HG03060 (cell line): Measurements from ENCODE around the gene KIF26B.

Source experiments
- ATAC-seq: cut with Tn5 transposase; IDR thresholded peaks from one replicate; pipeline ENCODE4 v1.9.1; 2021; ENCODE audit warnings: low read depth, moderate number of reproducible peaks; ENCODE audit not compliant: unreplicated experiment

The KIF26B gene

DNA sequence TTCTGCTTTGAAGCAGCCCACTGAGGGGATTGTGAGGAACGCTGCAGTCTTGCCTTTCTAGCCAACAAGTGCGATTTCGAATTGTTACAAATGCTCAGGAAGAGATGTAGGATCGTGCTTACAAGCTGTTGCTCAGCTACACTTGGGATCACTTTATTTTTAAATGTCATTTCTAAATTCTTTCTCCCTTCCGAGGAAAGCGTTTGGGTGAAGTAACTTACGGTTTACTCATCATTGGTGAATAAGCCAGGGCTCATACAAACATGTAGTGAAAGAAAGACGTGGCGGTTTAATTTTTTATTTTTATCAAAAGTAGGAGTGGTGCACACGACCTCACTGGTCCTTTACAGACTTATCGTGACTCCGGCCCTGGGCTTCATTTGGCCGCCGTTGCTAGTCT lies 386.6 kb downstream of the KIF26B start:
- no peak for ATAC-seq

DNA sequence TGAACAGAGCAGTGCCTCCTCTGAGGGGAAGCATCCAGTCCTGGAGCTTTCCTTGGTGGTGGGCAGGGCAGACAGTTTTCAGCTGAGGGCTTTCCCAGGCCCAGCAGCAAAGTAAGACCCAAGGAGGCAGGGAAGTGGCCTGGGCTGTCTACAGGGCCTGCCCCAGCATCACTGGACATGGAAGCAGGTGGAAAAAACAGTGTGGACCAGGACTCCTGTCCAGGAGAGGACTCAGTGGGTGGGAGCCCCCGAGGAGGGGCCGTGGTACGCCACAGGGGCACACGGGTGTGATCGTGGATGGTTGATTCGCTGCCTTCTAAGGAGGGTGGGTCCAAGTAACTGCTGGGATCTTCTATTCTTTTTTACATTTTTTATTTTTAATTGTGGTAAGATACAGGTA lies 387.6 kb downstream of the KIF26B start:
- no peak for ATAC-seq

DNA sequence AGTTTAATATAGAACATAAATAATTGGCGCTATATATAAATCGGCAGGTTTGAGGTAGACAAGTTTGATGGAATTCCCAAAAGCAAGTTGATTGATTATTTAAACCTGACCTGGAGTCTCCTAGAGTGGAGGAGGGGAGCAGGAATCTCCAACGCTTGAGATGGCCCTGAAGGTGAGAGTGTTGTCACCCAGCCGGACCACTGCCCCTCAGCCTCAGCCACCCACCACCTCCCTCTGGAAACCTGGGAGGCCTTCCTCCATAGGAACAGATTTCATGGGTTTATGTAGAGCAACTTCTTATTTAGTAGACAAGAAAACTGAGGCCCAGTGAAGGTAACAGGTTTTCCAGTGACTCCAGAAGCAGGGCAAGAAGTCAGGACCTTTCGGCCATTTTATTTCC lies 389.5 kb downstream of the KIF26B start:
- no peak for ATAC-seq

DNA sequence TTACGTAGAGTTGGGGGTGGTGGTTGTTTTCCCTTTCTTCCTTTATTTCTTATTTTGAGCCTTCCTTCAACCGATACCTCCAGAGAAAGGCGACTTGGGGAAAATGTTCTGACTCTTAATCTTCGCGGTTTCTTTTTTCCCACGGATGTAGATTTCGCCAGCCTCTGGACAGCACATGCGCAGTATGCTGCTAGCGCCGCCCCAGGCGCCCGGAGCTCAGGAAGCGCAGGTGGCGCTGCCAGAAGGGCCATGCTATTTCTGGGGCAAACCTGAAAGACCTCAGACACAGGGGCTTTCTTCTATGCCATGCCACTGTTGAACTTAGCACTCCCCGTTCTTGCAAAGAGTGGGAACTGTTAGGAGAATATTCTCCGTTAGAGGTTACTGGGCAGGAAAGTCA lies 392.1 kb downstream of the KIF26B start:
- no peak for ATAC-seq

DNA sequence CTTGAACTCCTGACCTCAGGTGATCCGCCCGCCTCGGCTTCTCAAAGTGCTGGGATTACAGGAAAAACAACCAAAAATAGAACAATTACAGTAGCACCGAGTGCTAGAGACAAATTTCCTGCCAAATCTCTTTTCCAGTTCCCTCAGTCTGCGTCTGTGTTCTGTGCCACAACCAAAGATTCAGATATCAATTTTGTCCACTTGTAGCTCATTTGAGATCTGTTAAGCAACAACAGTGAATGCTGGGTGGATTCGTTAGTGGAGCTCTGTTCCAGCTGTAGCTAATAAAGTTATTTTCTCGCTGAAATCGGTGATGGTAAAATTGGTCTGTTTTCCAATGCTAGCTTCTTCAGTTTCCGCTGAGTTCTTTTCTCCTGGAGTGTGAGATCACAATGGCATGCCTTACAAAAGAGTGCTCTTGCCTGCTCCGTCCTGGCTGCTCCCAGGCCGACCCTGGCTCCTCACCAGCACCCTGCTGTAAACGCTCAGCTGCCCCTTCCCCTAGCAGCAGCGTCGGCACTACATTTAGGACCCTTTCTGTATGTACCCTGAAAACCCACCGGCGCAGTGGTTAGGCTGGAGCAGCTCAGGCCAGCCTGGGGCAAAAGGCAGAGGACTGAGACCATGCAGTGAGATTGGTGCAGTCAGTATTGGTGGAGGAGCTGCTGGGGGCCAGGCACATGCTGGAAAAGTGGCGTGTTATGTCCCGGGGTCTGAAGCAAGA lies 395.4 kb downstream of the KIF26B start:
- ATAC-seq: no peak

DNA sequence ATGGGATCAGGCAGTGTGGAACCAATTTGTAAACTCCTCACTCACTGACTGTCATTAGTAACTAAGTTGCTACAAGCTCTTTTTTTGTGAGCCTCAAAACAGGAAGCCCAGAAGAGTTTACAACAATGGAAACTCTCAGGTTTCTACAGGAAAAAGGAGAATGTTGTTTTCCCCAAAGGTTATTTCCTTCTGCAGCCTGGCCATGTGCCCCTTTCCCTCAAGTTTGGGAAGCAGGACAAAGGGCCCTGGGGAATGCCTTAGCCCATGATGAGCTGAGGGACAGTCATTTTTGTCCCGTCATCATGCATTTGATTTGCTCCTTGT lies 395.9 kb downstream of the KIF26B start:
- no peak for ATAC-seq

DNA sequence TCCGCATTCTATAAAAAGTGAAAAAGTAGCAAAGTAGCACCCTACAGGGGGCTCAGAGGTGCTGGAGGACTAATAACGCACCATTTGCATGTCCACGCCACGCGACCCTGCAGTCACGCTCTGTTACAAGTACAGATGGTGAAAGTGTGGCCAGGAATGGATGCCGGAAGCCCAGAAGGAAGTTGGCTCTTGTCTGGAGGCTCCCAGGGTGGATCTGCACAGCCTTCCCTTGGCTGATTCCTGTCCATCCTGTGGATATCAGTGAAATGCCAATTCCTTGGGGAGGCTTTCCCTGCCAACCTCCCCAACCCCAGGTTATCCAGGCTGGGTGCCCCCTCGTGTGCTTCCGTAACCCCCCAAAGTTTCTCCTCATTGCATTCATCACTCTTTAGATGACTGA lies 396.8 kb downstream of the KIF26B start:
- no peak for ATAC-seq

DNA sequence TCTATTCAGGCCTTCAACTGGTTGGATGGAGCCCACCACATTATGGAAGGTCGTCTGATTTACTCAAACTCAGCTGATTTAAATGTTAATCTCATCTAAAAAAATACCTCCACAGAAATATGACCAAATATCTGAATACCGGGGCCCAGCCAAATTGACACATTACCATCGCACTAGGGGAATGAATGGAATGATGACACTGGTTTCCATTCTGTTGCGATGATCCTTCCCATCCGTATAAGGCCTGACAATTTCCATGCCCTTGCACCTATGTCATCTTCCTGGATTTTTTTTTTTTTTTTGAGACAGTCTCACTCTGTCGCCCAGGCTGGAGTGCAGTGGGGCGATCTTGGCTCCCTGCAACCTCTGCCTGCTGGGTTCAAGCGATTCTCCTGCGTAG lies 397.5 kb downstream of the KIF26B start:
- no peak for ATAC-seq

DNA sequence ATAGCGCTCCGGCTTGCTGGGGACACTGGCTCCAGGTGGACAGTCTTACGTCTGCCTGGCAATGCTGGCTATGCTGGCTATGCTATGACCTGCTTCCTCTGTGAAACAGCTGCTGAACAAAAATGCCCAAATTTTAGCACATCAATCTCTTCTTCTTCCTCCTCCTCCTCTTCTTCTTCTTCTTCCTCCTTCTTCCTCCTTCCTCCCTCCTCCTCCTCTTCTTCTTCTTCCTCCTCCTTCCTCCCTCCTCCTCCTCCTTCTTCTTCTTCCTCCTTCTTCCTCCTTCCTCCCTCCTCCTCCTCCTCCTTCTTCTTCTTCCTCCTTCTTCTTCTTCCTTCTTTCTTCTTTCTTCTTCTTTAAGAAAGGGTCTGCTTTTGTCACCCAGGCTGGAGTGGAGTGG lies 401.3 kb downstream of the KIF26B start:
- no peak for ATAC-seq

DNA sequence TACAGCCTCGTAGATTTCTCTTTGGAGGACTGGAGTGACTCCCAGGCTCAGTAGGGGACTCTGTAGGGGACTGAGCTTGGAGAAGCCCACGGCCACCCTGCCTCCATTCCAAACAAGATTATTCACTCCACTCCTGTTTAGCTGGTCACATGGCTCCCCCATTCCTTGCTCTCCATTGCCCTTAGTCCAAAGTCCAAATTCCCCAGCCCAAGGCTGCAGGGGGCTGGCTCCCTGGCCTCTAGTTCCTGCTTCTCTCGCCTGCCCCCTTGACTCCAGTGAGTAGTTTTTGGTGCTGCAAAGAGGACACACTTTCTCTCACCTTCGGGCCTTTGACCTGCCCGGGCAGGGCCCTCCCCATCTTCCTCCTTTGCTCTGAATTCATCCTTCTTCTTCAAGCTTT lies 403.3 kb downstream of the KIF26B start:
- ATAC-seq: no peak

DNA sequence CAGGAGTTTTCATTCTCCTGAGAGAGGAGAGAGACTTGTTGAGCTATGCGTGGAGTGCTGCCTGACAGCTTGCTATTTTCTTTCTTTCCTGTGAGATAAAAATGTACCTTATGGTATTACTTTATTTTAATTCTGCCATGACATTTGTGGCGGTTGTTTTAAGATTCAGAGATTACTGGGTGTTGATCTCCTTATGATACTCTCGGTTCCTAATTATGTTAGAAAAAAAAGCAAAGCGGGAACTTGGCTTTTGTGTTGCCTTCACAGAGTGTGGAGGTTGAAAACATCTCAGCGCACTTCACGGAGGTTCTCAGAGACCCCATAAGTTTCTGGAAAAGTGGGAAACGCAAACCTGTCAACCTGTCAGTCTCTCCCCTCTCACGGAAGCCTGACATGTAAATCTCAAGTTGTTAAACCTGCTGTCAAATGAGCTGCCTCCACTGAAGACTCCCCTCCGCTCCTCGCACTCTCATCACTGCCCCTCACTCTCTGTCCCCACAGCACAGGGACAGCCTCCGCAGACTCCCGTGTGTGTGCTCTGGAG lies 405.6 kb downstream of the KIF26B start:
- ATAC-seq: no peak

DNA sequence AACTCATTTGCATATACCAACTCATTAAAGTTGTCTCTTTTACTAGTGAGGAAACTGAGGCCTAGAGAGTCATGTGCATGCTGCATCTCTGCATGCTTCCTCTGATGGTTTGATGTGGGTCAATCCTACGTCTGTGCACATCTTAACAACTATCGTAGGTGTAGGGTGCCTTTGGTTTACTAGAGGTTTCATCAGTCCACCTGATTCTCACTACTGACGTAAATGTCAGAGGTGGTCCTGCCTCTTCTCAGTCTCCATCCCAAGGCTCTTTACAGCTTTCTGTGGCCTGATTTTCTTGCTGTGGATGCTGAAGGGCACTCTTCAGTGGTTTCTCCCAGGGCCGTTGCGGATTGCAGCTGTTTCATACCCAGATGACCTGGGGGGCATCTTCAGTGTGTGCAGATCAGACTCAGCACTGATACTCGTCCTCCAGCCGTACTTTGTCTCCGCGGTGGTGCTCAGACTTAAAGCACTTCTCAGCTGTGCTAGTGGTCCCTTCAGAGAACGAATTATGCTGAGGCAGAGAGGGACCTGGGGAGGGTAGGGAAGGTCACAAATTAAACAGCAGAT lies 407.0 kb downstream of the KIF26B start:
- ATAC-seq: no peak

DNA sequence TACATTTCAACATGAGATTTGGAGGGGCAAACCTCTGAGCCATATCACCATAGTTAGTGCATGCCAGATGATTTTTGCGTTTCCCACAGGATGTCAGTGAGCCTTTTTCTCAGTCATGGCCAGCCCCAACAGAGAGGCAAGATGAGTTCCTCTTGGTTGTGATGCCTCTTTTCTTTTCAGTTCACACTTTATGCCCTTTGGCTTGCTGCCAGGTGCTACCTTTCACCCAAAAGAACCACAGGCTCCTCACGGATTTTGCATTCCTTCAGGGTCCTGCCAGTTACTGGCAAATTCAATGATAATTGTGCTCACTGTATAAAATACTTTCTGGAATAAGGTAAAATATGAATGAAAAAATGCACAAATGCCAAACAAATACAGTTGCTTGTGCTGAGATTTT lies 411.3 kb downstream of the KIF26B start:
- no peak for ATAC-seq

DNA sequence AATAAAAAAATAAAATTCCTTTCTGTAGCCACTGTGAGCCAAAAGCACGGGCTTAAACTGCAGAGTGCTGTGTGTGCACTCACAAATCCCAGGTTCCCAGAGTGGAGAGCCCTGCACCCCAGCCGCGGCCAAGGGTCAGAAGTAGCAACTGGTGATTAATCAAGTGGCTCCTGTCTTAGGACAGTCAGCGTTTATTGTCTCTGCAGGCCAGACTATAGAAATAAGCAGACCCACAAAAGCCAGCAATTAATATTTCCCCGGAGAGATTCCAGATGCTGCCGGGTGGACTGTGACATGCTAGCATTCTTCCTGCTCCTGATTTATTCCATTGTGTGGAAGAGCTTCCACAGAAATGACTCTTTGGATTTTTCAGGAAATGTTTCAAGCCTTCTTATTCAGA lies 412.2 kb downstream of the KIF26B start:
- ATAC-seq: no peak

DNA sequence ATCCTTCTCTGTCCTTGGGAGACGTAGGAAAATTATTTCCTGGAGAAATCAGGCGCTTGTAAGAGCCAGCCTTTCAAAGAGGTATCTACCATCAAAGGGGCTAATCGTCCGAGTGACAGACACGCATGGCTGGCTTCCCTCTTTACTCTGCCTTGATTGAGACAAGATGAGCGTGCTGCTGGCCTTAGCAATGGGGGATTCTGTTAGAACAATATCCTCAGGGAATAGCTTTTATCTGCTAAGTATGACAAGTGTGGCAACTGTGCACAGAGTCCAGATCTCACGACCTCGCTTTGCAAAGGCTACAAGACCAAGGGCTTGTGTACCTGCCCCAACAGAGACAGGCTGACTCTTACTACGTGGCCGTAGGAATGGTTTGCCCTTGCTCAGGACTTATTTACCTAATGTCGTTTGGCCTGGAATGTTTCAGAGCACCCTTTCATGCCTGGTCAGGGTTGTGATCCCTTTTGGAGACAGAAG lies 417.1 kb downstream of the KIF26B start:
- no peak for ATAC-seq

DNA sequence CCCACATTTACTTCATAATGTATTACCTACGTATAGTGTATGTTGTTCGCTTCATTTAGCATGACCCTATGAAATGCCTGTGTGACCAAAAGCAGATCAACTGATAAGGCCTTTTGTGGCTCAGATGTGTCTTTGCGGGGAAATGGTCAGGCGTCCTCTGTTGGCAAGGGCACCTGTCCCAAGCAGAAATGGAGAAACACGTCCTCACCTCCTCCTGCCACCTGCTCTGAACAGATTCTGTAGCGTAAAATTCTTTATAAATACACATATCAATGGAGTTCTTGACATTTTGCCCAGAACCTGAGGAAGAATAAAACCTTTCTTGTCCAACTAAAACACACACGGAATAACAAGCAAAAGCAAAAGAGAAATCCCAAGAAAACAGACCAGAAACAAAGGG lies 417.9 kb downstream of the KIF26B start:
- ATAC-seq: no peak

DNA sequence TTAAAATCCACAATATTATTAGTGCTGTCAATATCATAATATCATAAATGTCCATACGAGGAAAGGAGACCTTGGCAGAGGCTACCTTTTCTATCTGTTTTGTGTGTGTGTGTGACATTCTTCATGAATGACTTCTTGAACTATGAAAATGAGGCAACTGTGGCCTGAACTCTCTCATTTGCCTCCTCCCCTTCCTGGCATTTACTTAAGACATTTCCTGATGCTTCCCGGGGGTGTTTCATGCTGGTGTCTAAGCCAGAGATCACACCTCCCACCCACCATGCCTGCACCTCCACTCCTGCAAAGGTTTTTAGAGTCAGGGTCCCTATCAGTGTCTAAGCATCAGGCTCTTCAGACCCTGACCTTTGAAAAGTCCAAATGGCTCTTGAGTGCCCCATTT lies 420.9 kb downstream of the KIF26B start:
- ATAC-seq: no peak

DNA sequence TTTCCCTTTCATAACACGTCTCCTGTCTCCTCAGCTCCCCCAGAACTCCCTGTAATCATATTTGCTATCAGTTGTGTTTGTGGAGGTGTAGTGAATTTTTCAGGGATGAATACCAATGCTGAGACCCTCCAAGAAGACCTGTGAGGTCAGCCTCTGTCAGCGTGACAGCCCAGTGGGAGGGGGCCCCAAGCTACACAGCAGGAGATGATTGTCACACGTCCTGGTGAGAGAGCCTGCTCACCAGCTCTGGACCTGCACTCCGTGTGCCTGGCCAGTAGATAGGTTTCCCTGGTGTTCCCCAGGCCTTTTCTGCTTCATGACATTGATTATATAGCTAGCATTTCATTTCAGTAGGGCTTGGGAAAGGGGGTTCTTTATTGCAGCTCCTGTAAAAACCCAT lies 421.5 kb downstream of the KIF26B start:
- no peak for ATAC-seq

DNA sequence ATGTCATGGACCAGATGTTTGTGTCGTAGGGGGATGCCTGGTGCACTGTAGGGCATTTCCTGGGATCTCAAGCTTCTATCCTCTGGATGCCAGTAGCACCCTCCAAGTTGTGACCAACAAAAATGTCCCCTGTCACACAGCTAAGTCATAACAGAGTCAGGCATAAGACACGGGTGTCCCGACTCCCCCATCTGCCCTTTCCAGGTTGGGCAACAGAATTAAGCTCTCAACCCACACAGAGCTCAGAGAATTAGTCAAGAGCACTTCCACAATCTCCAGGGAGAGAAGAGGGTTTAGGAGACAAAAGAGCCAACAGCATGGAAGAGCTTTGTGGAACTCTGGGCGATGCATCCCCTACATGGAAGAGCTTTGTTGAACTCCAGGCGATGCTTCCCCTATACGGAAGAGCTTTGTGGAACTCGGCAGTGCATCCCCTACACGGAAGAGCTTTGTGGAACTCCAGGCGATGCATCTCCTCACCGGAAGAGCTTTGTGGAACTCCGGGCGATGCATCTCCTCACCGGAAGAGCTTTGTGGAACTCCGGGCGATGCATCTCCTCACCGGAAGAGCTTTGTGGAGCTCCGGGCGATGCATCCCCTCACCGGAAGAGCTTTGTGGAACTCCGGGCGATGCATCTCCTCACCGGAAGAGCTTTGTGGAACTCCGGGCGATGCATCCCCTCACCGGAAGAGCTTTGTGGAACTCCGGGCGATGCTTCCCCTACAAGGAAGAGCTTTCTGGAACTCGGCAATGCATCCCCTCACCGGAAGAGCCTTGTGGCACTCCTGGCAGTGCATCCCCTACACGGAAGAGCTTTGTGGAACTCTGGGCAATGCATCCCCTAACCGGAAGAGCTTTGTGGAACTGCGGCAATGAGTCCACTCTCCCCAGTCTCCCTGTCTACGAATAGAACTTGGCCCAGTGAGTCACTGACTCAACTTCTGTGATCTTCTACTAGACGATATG lies 422.7 kb downstream of the KIF26B start:
- ATAC-seq: no peak

DNA sequence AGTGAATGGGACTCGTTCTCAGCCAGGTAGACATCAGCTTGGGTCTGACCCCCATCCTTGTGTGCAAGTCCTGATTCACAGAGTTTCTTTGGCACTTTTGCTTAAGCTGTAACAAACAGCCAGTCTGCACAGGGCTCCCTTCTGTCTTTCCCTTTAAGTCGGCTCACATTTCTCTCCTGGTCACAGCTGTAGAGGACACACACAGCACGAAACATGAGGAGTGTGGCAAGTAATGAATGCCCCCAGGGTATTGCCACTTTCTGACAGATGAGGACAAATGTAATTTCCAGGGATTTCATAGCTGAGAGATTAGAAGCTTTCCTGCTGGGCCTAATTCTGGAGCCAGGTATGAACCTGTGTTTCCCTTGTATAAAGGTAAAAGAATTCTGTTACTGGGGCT lies 423.5 kb downstream of the KIF26B start:
- ATAC-seq: no peak

DNA sequence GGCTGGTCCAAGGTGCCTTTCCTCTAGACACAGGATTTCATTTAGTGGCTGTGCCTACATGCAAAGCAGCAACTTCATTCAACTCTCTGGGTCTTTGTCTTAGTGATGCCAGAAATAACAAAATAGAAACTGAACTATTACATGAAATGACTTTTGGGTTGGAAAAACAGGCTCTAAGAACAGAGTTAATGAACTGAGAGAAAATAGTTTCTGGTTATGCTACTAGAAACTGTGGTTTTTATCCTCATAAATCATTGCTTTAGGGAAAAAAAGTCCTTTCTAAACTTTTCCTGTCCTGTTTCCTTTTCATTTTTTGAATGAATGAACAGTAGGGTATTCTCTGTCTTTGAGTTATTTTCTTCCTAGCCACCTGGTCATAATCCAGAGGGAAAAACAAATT lies 424.0 kb downstream of the KIF26B start:
- no peak for ATAC-seq
